SU-DHL-6 (cell line): Measurements from ENCODE around the gene ODAM.

ENCODE experiments used
- H2AFZ ChIP-seq: fragments of 200-600 bp; sonication (generic); 2 replicates; pipeline ENCODE4 v1.6.1; 2014; ENCODE audit warnings: low read depth, mild to moderate bottlenecking, moderate library complexity, mixed read lengths, antibody characterized with exemption, low read length; ENCODE audit not compliant: severe bottlenecking
- H3F3A ChIP-seq: fragments of 200-600 bp; shearing (Covaris generic); 2 replicates; pipeline ENCODE4 v1.6.0; 2016; ENCODE audit warnings: antibody characterized with exemption, mild to moderate bottlenecking; ENCODE audit not compliant: insufficient read depth
- H3K27ac ChIP-seq: fragments of 200-600 bp; sonication (generic); 2 replicates; pipeline ENCODE4 v1.5.1; 2016; ENCODE audit warnings: low read depth, mild to moderate bottlenecking, low read length, moderate library complexity, mixed read lengths
- H3K27me3 ChIP-seq: fragments of 200-600 bp; sonication (generic), shearing (Covaris generic); 2 replicates; pipeline ENCODE4 v1.6.0; 2014; ENCODE audit warnings: mild to moderate bottlenecking, low read length
- H3K36me3 ChIP-seq: fragments of 200-600 bp; sonication (generic); 2 replicates; pipeline ENCODE4 v1.6.1; 2014; ENCODE audit warnings: mild to moderate bottlenecking, low read length, mixed read lengths
- H3K4me2 ChIP-seq: fragments of 300-600, 200-600 bp; shearing (Covaris generic), sonication (generic); 2 replicates; pipeline ENCODE4 v1.6.0; 2014; ENCODE audit warnings: low read length, low read depth, mild to moderate bottlenecking; ENCODE audit not compliant: poor library complexity, severe bottlenecking
- H3K4me3 ChIP-seq: fragments of 200-600 bp; sonication (generic); 2 replicates; pipeline ENCODE4 v1.5.1; 2014; ENCODE audit warnings: antibody characterized with exemption, low read length, mild to moderate bottlenecking, mixed read lengths; ENCODE audit not compliant: insufficient read depth, poor library complexity, severe bottlenecking
- H3K79me2 ChIP-seq: fragments of 200-600 bp; sonication (generic); 2 replicates; pipeline ENCODE4 v1.6.1; 2014; ENCODE audit warnings: mild to moderate bottlenecking, low read length, moderate library complexity; ENCODE audit not compliant: insufficient read depth
- H3K9ac ChIP-seq: fragments of 200-600 bp; sonication (generic); 2 replicates; pipeline ENCODE4 v1.7.0; 2014; ENCODE audit warnings: mild to moderate bottlenecking, low read length
- H3K9me2 ChIP-seq: fragments of 200-600 bp; sonication (generic); replicated peaks from 2 replicates; pipeline ENCODE4 v1.6.1; 2014; ENCODE audit warnings: low read length; ENCODE audit not compliant: insufficient read depth
- H3K9me3 ChIP-seq: fragments of 200-600 bp; sonication (generic); 2 replicates; pipeline ENCODE4 v1.6.1; 2014; ENCODE audit warnings: low read length, mixed read lengths; ENCODE audit not compliant: insufficient read depth
- H4K20me1 ChIP-seq: fragments of 200-600 bp; sonication (generic); 2 replicates; pipeline ENCODE4 v1.6.1; 2014; ENCODE audit warnings: low read depth, mild to moderate bottlenecking, antibody characterized with exemption, low read length, moderate library complexity, mixed read lengths
- CTCF ChIP-seq: fragments of 200-600 bp; sonication (generic); IDR thresholded peaks from one replicate; pipeline ENCODE4 v1.5.1; 2017; ENCODE audit warnings: antibody characterized with exemption, mild to moderate bottlenecking, low read length, moderate library complexity; ENCODE audit not compliant: insufficient read depth, poor library complexity, severe bottlenecking
- EZH2phosphoT487 ChIP-seq: fragments of 200-600 bp; sonication (generic), shearing (Covaris generic); conservative IDR thresholded peaks from 2 replicates; pipeline ENCODE4 v1.6.1; 2018; ENCODE audit warnings: mild to moderate bottlenecking, antibody characterized with exemption, low read length, moderate library complexity, mixed read lengths

Gene ODAM

GRCh38 chr4:70182517-70183167 lies 12.9 kb upstream of the ODAM start:
- Histone ChIP-seq H3K4me2 (no peak overlapping the region), H3K9ac (no peak overlapping the region), H3K27ac (no peak overlapping the region), H3K27me3 (no peaks in the 10 kb centered on the region), H3K9me3 (no peaks in the 10 kb centered on the region), H2AFZ (no peak overlapping the region), H4K20me1 (no peaks in the 10 kb centered on the region), H3F3A (no peaks in the 10 kb centered on the region), H3K36me3 (no peaks in the 10 kb centered on the region), H3K79me2 (no peaks in the 10 kb centered on the region), H3K9me2 (no peaks in the 10 kb centered on the region), H3K4me3 (no peak overlapping the region)
- TF ChIP-seq CTCF, result no peak
- no peak for TF ChIP-seq EZH2phosphoT487

GRCh38 chr4:70183168-70183939 lies 12.2 kb upstream of the ODAM start:
- Histone ChIP-seq H4K20me1 (no peaks in the 10 kb centered on the region), H3K9ac (no peak overlapping the region), H3K27ac (no peak overlapping the region), H3K4me3 (no peak overlapping the region), H3K9me3 (no peaks in the 10 kb centered on the region), H3K9me2 (no peaks in the 10 kb centered on the region), H2AFZ (no peak overlapping the region), H3K27me3 (no peaks in the 10 kb centered on the region), H3K4me2 (no peak overlapping the region), H3K36me3 (no peaks in the 10 kb centered on the region), H3K79me2 (no peaks in the 10 kb centered on the region), H3F3A (no peaks in the 10 kb centered on the region)
- no peak for TF ChIP-seq EZH2phosphoT487
- TF ChIP-seq CTCF, result peak; percentile 58

- H3K27ac ChIP-seq, result no peak overlapping the region
- TF ChIP-seq EZH2phosphoT487, result no peak
- TF ChIP-seq CTCF, result no peak
- no peaks in the 10 kb centered on the region for H4K20me1 ChIP-seq
- no peaks in the 10 kb centered on the region for H3F3A ChIP-seq
- no peak overlapping the region for H3K4me3 ChIP-seq
- H2AFZ ChIP-seq, result no peak overlapping the region
- H3K9me2 ChIP-seq, result no peaks in the 10 kb centered on the region
- no peak overlapping the region for H3K9ac ChIP-seq
- no peaks in the 10 kb centered on the region for H3K9me3 ChIP-seq
- no peaks in the 10 kb centered on the region for H3K27me3 ChIP-seq
- no peaks in the 10 kb centered on the region for H3K36me3 ChIP-seq
- H3K79me2 ChIP-seq, result no peaks in the 10 kb centered on the region
- H3K4me2 ChIP-seq, result no peak overlapping the region
Measured at GRCh38 chr4:70183940-70184246, 11.6 kb upstream of the ODAM start.
